Stimulated activated effector memory CD8-positive, alpha-beta T cell treated with anti-CD3 and anti-CD28 coated beads, Interleukin-12 subunit alpha, Interleukin-12 subunit beta, amount 100 ng/mL, for 72 hours (primary cell): ENCODE measurements around the gene SLC6A9.

Experiments used
- ATAC-seq: fragments of 150-1000 bp; cut with Tn5 transposase; 2 replicates; pipeline ENCODE4 v1.10.0; 2021
- DNase-seq, 2 donors: peaks; one replicate each; pipeline ENCODE4 v3.0.0; 2021 to 2022; ENCODE audit warnings: low spot score in 2 of 2
- H3K27ac Mint-ChIP-seq: one replicate; pipeline ENCODE4 v1.8.0; 2022; ENCODE audit warnings: mild to moderate bottlenecking, mixed read lengths
- H3K36me3 Mint-ChIP-seq: one replicate; pipeline ENCODE4 v1.8.0; 2022; ENCODE audit warnings: mild to moderate bottlenecking, mixed read lengths
- H3K4me1 Mint-ChIP-seq: one replicate; pipeline ENCODE4 v1.8.0; 2022; ENCODE audit warnings: mixed read lengths
- H3K4me3 Mint-ChIP-seq: one replicate; pipeline ENCODE4 v1.8.0; 2022; ENCODE audit warnings: mild to moderate bottlenecking, mixed read lengths
- H3K9me3 Mint-ChIP-seq: one replicate; pipeline ENCODE4 v1.8.0; 2022; ENCODE audit warnings: mixed read lengths

SLC6A9 gene

DNA sequence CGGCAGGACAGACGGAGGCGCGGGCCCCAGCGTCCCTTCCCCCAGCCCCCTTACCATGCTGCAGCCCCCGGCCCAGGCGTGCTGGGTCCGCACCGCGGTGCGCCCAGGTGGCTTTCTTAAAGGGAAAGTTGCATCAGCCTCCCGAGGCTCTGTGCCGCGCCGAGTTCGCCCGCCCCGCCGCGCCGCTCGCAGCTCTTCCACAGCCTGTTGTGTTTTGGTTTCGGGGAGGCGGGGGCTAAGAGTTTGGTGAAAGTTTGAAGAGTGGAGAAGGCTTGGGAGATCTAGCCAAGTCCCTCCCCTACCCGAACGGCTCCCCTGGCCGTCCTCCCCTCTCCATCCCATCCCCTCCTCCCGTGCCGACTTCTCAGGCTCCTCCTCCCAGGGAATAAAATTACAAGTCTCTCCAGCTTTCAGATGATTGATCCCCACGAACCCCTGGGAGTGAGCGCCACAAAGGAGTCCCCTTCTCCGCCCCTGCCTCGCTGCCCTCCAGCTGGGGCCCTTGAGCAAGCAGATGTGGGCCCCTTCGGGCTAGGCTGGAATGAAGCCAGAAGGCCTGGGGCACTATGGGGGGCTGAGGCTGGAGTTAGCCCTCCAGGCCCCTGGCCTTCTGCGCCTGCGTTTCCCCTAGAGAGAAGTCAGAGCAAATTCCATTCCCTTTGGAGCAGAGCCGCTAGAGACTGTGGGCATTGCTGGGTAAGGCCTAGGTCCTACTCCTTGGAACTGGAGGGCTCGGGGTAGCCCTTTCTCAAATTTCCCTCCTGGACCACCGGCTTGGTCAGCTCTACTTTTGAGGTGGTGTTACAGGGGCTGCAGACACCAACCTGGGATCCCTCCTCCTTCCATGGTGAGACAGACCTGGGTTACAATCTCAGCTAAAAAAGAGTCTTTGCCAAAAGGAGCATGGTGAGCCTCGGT is at the start of gene SLC6A9:
Gene SLC6A9 (minus strand): TSS at position 211 of the 918 bp plus-strand sequence. CDS start 7,185 bp downstream, outside the sequence.
- no peak for ATAC-seq
- peaks cover 38% of the 10 kb centered on the region for H3K4me1 Mint-ChIP-seq
- no peaks in the 10 kb centered on the region for H3K9me3 Mint-ChIP-seq
- peak within 1 kb of the TSS; percentile 80 for H3K27ac Mint-ChIP-seq
- peak within 1 kb of the TSS; percentile 90 for H3K4me3 Mint-ChIP-seq
- no peak for DNase-seq
- H3K36me3 Mint-ChIP-seq: peaks cover 12% of the 10 kb centered on the region

GRCh38 chr1:44079566-44079965 is 48.3 kb upstream of the SLC6A9 start:
- ATAC-seq (no peak), DNase-seq (no peak)
- H3K9me3 Mint-ChIP-seq: no peaks in the 10 kb centered on the region
- H3K4me1 Mint-ChIP-seq: no peaks in the 10 kb centered on the region
- no peak overlapping the region for H3K4me3 Mint-ChIP-seq
- no peak overlapping the region for H3K27ac Mint-ChIP-seq
- no peaks in the 10 kb centered on the region for H3K36me3 Mint-ChIP-seq

DNA sequence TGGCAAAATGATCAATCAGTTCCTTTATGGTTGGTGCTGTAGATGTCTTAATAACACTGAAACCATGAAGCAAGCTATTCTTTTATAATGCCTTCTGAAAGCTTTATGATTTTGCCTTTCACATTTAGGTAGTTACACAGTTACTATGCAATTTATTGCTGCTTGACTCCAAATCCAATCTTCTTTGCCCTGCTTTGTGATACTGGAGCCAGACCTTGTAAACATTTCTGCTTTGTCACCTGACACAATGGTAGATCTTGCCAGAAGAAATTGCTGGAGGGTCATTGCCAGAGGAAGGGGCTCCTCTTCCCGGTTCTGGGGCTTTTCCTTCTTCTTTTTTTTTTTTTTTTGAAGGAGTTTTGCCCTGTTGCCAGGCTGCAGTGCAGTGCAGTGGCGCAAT is 46.8 kb upstream of the SLC6A9 start:
- Mint-ChIP-seq H3K27ac (no peak overlapping the region), H3K9me3 (no peaks in the 10 kb centered on the region), H3K4me1 (no peaks in the 10 kb centered on the region), H3K4me3 (no peak overlapping the region), H3K36me3 (no peaks in the 10 kb centered on the region)
- no peak for ATAC-seq
- no peak for DNase-seq

- H3K36me3 Mint-ChIP-seq: no peaks in the 10 kb centered on the region
- H3K27ac Mint-ChIP-seq: no peak overlapping the region
- H3K4me3 Mint-ChIP-seq: no peak overlapping the region
- no peaks in the 10 kb centered on the region for H3K4me1 Mint-ChIP-seq
- ATAC-seq (no peak), DNase-seq (no peak)
- no peaks in the 10 kb centered on the region for H3K9me3 Mint-ChIP-seq
Observed at GRCh38 chr1:44077421-44077820, 46.2 kb upstream of the SLC6A9 start.

GRCh38 chr1:44076066-44076465 is 44.8 kb upstream of the SLC6A9 start:
- DNase-seq (no peak), ATAC-seq (no peak)
- no peak overlapping the region for H3K4me3 Mint-ChIP-seq
- H3K36me3 Mint-ChIP-seq: no peaks in the 10 kb centered on the region
- H3K9me3 Mint-ChIP-seq: no peaks in the 10 kb centered on the region
- no peaks in the 10 kb centered on the region for H3K4me1 Mint-ChIP-seq
- no peak overlapping the region for H3K27ac Mint-ChIP-seq

- no peak overlapping the region for H3K4me3 Mint-ChIP-seq
- H3K4me1 Mint-ChIP-seq: no peaks in the 10 kb centered on the region
- no peak for DNase-seq
- no peaks in the 10 kb centered on the region for H3K36me3 Mint-ChIP-seq
- no peak for ATAC-seq
- H3K9me3 Mint-ChIP-seq: no peaks in the 10 kb centered on the region
- no peak overlapping the region for H3K27ac Mint-ChIP-seq
Observed at GRCh38 chr1:44074415-44074814, 43.2 kb upstream of the SLC6A9 start.

DNA sequence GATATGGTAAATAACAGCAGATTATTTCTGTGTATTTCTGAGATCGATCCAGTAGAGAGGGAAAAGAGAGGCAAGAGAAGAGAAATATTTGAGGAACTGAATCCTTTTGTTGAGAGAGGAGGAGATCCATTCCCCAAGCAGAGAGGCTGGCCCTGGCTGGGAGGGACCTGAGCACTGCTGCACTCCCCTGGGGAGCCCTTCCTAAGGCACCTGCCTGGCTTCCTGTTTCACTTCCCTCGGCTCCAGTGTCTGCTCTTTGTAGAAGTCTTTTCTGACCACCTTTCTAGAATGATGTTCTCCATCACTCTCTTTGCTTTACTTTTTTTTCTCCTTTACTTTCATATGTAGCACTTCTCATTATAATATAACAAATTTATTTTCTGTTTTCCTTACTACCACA is 42.3 kb upstream of the SLC6A9 start:
- Mint-ChIP-seq H3K4me3 (no peak overlapping the region), H3K9me3 (no peaks in the 10 kb centered on the region), H3K4me1 (no peaks in the 10 kb centered on the region), H3K27ac (no peak overlapping the region), H3K36me3 (no peaks in the 10 kb centered on the region)
- ATAC-seq (no peak), DNase-seq (no peak)

GRCh38 chr1:44072821-44073220 is 41.6 kb upstream of the SLC6A9 start:
- Mint-ChIP-seq H3K9me3 (no peaks in the 10 kb centered on the region), H3K4me3 (no peak overlapping the region), H3K4me1 (no peaks in the 10 kb centered on the region)

DNA sequence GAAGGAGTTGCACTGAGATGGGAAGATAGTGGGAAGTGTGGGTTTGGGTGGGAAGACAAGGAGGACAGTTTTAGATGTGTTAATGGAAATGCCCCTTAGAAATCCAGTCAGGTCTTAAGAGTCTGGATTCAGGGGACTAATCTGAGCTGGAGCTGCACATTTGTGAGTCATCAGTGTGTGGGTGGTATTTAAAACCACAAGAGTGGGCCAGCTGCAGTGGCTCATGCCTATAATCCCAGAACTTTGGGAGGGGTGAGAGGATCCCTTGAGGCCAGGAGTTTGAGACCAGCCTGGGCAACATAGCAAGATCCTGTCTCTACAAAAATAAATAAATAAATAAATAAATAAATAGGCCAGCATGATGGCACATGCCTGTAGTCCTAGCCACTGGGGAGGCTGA is 40.9 kb upstream of the SLC6A9 start:
- Mint-ChIP-seq H3K4me3 (no peak overlapping the region), H3K4me1 (no peaks in the 10 kb centered on the region), H3K9me3 (no peaks in the 10 kb centered on the region), H3K36me3 (no peaks in the 10 kb centered on the region), H3K27ac (no peak overlapping the region)
- no peak for ATAC-seq
- DNase-seq: no peak

More at GRCh38 chr1:44072821-44073220, 41.6 kb upstream of the SLC6A9 start:
- DNase-seq (no peak), ATAC-seq (no peak)
- Mint-ChIP-seq H3K36me3 (no peaks in the 10 kb centered on the region), H3K27ac (no peak overlapping the region)

GRCh38 chr1:44071461-44071860 is 40.2 kb upstream of the SLC6A9 start:
- H3K9me3 Mint-ChIP-seq: no peaks in the 10 kb centered on the region
- no peak overlapping the region for H3K4me3 Mint-ChIP-seq
- no peaks in the 10 kb centered on the region for H3K4me1 Mint-ChIP-seq
- DNase-seq: no peak
- H3K27ac Mint-ChIP-seq: no peak overlapping the region
- H3K36me3 Mint-ChIP-seq: no peaks in the 10 kb centered on the region
- ATAC-seq: no peak

GRCh38 chr1:44068442-44068921 is 37.2 kb upstream of the SLC6A9 start:
- DNase-seq (no peak), ATAC-seq (peak; percentile 16)
- H3K9me3 Mint-ChIP-seq: no peaks in the 10 kb centered on the region
- no peaks in the 10 kb centered on the region for H3K36me3 Mint-ChIP-seq
- H3K4me1 Mint-ChIP-seq: no peaks in the 10 kb centered on the region
- H3K4me3 Mint-ChIP-seq: no peak overlapping the region
- H3K27ac Mint-ChIP-seq: no peak overlapping the region

DNA sequence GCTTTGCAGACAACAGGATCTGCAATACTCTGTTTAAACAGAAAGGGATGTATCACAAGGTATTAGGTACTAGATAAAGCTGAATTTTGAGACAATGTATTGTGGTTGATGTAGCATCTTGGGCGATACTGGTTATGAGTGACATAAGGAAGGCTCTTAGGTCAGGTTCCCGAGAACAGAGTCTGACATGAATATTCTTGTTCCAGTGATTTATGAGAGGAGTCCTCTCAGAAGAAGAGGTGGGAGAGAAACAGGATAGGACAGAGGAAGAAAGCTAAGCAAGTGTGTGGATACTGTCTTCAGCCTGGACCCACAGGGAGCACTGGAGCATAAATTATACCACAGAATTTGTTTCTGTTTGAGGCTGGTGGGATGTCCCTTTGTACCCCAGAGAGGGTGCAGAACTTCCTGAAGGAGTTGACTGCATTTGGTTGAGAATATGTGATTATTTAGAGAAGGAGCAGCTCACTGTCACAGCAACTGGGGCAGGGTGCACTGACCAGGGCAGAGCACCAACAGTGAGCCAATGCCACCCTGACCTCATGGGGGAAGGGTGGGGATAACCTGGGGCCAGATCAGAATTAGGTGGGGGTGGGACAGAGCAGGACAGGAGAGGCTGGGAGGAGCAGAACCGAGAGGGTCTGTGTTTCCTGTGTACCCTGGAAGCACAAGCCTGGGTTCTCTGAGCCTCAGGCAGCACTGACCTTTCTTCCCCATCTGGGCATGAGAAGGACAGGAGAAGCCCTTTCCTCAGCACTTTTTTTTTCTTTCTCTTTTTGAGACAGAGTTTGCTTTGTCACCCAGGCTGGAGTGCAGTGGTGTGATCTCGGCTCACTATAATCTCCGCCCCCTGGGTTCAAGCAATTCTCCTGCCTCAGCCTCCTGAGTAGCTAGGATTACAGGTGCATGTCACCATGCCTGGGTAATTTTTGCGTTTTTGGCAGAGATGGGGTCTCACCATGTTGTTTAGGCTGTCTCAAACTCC is 36.3 kb upstream of the SLC6A9 start:
- DNase-seq: no peak
- ATAC-seq: peak; percentile 51
- no peaks in the 10 kb centered on the region for H3K9me3 Mint-ChIP-seq
- no peaks in the 10 kb centered on the region for H3K36me3 Mint-ChIP-seq
- H3K4me1 Mint-ChIP-seq: no peaks in the 10 kb centered on the region
- H3K4me3 Mint-ChIP-seq: no peak overlapping the region
- H3K27ac Mint-ChIP-seq: no peak overlapping the region

DNA sequence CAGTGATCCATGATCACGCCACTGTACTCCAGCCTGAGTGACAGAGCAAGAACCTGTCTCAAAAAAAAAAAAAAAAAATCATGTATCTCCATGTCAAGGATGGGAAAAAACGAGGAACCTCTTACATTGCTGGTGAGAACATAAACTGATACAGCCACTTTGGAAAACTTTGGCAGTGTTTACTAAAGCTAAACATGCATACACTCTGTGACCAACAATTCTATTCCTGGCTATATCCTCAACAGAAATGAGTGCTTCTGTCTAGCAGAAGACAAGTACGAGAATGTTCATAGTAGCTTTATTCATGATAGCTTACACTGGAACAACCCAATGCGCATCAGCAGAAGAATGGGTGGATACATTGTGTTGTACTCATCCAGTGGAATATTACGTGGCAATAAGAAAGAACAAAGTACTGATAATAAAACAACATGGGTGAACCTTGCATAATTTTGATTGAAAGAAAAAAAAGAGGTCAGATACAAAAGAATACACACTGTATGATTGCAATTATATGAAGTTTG is 31.5 kb upstream of the SLC6A9 start:
- DNase-seq (no peak), ATAC-seq (no peak)
- Mint-ChIP-seq H3K4me1 (no peaks in the 10 kb centered on the region), H3K4me3 (no peak overlapping the region), H3K9me3 (no peaks in the 10 kb centered on the region), H3K36me3 (no peaks in the 10 kb centered on the region), H3K27ac (no peak overlapping the region)

DNA sequence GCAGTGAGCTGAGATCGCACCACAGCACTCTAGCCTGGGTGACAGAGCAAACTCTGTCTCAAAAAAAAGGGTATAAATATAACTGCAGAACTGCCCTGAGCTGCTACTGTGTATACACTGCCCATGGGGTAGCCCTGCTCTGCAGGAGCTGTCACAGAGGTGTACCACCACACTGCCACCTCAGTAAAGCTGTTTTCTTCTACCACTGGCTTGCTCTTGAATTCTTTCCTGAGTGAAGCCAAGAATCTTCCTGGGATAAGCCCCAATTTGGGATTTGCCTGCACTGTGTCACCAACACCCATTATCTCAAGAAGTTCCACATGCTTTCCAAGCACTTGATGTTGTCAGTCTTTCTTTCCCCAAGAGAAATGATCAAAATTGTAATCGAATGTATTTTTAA is 30.6 kb upstream of the SLC6A9 start:
- Mint-ChIP-seq H3K9me3 (no peaks in the 10 kb centered on the region), H3K27ac (no peak overlapping the region), H3K4me3 (no peak overlapping the region), H3K4me1 (no peaks in the 10 kb centered on the region), H3K36me3 (no peaks in the 10 kb centered on the region)
- no peak for ATAC-seq
- no peak for DNase-seq

GRCh38 chr1:44060830-44061267 is 29.6 kb upstream of the SLC6A9 start:
- no peak for DNase-seq
- Mint-ChIP-seq H3K27ac (no peak overlapping the region), H3K36me3 (no peaks in the 10 kb centered on the region), H3K4me3 (no peak overlapping the region), H3K4me1 (no peaks in the 10 kb centered on the region), H3K9me3 (no peaks in the 10 kb centered on the region)
- no peak for ATAC-seq
